GM19452 (cell line): ENCODE results near the gene NTM.

Source experiments
- ATAC-seq: cut with Tn5 transposase; IDR thresholded peaks from one replicate; pipeline ENCODE4 v1.9.1; 2021; ENCODE audit not compliant: unreplicated experiment

Gene NTM

DNA sequence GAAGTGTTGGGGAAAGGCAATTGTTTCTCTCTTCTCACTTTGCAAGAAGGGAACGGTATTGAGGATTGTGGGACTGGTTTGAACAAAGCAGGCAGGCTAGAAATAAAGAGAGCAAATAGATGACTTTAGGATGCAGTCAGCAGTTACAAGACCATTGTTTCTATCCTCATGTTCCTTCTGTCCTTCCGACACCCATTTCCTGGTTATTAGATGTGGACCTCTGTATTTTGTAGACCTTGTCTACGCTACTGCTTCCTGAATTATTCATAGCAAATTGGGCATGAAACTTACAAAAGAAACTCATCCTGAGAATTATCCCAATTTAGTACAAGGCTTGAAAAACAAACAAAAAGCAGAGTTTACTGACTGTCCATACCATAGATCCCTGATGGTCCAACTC lies 656.3 kb downstream of the NTM start:
- ATAC-seq = no peak

DNA sequence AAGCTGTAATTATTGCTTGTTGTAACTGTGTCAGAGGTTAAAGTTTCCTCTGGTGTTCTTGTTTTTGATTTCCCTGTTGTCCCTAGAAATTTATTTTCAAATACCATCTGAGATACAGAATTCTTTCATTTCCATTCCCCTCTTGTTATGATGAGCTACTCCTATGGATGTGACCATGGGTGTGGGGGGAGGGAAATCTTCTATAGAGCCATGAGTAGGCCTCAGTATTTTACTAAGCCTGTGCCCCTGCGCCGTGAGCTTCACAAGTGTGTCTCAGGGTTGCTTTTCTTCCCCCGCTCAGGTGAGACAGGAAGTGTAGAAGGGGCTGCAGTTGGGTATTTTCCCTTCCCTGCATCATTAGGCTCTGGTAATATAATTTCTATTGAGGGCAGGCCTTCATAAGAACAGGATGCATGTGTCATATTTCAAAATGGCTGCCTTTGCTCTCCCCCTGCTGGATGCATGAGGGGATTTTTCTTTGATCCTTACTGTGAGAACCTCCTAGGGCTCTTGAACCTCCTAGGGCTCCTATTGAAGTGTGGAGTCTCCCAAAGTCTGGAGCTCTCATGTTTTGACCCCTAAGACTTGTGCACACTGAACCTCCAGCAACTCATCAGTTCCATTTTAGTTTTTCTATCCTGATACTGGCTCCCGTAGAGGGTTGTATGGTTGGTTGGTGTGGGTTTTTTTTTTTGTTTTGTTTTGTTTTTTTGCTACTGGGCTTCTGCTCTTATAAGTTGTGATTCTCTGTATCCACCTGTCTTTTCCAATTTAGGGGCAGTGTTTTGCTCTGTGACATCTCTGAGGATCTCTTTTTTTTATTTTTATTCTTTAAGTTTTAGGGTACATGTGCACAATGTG lies 658.2 kb downstream of the NTM start:
- no peak for ATAC-seq

DNA sequence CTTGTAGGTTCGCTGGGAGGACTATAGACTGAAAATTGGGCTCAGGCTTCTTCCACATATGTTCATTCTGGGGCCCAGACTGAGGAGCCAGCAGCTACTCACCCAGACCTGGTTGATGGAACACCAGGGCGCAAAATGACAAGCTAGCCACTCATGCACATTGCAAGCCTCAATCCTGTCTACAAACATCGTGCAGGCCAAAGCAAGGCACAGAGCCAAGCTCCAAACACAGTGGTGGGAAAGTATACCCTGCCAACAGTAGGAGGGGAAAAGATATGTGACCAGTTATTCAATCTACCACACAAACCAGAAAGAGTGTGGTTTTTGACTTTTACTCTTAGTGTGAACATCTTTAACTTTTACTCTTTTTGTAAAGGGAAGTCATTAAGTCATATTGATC lies 660.5 kb downstream of the NTM start:
- no peak for ATAC-seq

DNA sequence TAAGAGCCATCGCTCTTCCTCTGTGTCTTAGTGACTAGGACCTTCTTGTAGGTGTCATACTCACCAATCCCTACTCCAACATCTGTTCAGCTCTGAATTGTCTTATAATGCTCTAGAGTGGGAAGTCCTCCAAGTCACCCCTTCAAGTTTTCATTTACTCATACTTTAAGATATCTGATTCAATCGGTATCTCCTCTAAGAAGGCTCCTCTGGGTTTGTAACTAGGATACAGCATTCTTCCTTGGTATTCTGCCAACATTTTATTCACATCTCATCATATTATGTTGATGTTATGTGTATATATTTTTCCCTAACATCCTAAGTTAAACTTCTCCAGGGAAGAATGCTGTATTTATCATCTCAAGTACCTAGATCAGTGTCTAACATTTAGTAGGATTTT lies 662.1 kb downstream of the NTM start:
- no peak for ATAC-seq

DNA sequence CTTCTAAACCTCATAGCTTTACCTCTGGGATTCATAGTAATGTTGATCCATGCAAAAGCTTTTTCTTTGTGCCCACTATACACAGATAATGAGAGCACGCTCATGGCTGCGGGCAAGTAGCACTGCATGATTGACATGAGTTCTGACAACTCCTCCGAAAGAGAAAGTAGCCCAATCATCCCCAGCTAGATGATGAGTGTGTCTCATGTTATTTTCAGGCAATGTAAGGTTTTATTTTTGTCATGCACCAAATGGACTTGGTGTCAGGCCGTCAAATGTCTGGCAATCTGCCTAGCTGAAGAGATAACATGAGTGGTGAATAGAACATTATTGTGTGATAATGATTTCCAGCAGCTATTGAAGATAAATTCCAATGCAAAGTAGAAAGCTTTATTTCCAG lies 662.6 kb downstream of the NTM start:
- no peak for ATAC-seq

DNA sequence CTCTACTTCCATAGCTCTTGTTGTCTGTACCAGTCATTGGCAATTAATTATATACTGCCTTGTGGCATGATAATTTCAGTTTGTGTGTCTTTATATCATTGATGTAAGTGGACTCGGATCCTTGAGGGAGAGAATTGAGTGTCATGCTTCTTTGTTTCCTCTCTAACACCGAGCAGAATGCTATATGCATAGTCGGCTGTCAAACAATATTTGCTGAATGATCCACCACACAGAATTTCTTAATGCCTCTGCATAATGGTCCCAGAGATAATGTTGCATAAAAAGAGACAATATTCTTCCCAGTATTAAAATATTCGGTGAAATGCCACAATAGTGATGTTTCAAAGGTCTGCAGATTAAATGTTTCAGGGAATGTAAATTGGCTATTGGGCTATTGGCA lies 664.8 kb downstream of the NTM start:
- no peak for ATAC-seq

DNA sequence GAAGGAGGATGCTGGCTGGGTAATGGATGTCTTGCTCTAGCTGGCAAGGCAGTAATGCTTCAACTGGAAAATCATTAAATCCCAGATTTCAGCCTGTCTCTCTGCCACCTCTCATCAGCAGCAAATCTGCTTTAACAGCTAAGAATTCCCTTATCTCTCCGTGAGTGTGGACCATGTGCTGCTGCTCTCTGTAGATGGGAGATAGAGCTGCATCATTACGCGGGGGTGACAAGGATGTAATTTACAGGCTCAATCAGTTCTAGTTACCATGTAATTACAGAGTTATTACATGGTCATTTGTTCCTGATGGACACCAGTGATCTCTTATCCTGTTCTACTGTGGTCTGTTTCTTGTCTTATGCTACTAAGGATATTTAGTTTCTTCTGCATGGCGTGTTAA lies 665.4 kb downstream of the NTM start:
- no peak for ATAC-seq

DNA sequence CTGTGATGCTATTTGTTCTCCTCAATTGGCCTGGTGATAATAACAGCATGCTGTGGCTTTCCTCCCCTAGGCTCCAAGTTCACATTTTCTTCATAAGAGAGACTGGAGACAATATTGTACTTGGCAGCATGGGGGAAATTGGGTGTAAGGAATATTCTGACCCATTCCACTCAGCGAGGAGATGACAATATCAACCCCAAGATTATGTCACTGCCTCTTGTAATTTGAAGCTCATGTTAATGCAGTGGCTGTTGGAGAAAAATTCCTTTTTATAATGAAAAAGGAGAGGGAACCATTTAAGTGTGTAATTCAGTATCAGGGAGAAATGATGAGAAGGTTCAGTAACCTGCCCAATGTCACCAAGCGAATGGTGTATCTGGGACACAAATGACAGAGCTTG lies 665.8 kb downstream of the NTM start:
- no peak for ATAC-seq

DNA sequence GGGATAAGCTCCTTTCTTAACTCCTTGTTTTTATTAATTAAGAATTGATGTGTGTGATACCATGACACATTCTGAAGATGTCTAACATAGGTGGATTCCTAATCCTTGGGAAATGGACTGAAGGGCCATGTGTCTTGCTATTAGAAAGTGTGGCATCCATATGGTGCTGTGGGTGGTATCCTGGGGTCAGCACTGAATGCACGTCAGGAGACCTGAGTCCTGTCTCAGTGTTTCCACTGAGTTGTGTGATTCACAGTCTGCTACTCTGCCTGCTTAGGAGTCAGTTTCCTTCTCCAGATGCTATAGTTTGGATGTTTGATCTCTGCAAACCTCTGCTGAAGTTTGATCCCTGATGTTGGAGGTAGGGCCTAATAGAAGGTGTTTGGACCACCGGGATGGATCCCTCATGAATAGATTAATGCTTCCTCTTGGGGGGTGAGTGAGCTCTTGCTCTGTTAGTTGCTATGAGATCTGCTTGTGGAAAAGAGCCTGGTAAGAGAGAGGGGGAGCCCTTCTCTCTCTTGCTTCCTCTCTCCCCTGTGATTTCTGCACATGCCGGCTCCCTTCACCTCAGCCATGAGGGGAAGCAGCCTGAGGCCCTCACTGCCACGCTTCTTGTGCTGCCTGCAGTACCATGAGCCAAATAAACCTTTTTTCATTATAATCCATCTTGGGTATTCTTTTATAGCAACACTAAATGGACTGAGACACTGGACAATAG lies 666.5 kb downstream of the NTM start:
- ATAC-seq = no peak

DNA sequence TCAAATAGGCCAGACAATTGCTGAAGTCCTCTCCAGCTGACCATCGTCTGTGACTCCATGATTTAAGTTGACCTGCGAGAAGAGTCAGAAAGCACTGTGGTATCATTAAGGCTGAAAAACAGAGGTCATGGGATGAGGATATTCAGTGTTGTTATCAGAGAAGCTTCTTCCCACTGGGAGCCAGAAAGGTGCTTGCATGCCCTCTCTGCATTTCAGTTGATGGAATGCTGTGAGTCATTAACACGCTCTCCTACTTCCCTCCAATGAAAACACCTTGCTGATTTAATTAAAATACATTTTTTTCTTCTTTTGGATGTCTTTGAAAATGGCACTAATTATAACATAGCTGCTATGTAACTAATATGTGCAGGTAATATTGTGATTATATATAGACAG lies 667.0 kb downstream of the NTM start:
- no peak for ATAC-seq

DNA sequence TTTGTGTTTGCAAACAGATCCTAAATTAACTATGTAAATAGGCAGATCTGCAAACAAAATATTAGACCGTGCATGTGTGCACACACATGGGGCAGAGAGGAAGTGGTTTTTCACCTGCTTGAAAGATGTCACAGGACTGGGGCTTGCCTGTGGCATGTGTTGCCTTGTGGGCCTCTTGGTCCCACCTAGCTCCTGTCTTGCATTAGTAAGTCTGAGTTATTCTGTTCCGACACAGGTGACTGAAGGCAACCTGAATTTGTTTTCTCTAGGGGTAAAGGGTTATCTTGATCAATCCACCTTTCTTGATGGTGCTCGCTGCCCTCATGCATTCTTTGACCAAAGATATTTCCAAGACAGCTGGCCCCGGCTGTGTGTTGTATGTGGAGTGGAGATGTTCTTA lies 667.5 kb downstream of the NTM start:
- ATAC-seq = no peak

DNA sequence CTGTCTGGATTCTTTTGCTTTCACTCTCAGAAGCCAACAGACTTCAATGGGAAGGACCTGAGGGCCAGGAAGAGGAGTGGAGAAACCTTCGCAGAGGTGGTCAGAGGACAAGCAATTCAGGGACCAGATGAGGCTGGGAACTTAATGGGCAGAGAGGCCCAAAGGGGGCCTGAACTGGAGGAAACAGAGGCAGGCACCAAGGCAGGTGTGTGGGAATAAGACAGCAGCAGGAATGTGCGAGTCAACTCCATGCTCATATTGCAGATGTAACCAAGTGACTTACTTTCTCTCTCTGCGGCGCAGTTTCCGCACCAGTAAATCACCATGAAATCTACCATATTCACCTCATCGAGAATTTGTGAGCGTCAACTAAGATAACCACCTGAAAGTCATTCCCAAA lies 669.1 kb downstream of the NTM start:
- ATAC-seq = no peak

DNA sequence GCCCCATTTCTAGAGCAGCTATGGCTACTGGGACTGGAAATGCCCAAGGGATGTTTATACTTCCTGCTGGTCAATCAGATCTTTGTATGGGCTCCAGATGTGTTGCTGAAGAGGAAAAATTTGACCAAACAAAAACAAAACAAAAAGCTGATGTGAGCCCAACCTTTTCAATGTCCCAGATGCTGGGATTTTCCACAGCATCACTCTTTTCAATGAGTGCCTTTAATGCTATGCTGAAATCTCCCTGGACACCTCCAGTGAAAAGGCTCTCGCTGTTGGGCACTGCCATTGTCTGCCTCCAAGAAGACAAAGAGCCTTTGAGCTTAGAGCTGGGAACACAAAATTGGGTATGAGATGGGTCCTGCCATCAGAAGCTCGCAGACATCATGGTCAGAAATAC lies 671.9 kb downstream of the NTM start:
- no peak for ATAC-seq

DNA sequence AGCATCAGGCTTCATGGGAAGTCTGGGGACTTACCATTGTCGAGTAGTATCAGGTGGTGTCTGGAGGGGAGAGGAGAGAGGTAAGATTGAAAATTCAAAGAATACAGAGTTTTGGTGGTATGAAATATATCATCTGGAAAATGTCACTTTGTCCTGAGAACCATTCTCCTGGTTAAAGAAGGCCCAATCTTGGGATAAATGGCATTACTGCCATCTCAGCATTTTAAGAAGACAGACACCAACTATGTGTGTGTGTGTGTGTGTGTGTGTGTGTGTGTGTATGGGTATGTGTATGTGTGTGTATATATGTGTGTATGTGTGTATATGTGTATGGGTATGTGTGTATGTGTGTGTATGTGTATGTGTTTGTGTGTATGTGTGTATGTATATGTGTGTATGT lies 673.3 kb downstream of the NTM start:
- ATAC-seq = no peak

DNA sequence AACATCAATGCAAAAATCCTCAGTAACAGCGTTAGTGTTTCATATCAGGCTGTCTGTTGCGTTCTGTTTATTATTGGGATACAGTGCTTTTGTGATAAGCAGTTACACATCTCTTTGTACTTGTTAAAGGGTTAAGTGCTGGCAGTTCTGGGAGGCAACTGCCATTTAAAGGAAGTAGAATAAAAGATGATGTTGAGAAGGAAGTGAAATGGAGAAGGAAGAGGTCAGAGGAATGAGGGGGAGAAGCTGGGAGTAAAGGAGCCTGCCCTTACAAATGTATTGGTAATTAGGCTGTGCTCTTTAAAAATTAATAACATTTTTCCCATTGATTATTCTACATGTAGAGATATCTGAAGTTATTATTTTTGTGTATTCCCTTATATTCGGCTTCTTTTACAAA lies 674.7 kb downstream of the NTM start:
- ATAC-seq = no peak

DNA sequence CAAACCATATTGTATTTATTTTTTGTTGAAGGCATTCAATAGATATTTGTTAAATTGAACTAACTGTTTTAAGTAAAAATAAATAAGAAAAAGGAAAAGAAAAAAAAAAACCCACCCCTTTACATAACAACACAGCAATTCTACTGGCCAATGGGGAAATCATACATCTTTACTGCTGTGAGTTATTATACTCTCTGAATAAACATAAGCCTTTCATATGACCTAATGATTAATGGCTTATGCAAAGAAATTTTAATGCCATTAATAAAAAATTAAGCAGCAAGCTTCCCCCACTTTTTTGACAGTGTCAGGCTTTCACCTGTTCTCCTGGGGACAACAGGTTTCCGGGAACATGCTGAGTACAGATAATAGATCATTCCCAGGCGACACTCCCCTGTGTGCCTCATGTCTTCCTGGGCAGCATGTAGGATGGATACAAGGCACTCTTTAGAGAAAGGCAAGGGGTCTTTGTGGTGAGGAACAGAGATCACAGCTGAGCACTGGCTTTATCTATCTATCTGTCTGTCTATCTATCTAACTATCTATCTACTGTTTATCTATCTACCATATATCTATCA lies 676.0 kb downstream of the NTM start:
- ATAC-seq = no peak

DNA sequence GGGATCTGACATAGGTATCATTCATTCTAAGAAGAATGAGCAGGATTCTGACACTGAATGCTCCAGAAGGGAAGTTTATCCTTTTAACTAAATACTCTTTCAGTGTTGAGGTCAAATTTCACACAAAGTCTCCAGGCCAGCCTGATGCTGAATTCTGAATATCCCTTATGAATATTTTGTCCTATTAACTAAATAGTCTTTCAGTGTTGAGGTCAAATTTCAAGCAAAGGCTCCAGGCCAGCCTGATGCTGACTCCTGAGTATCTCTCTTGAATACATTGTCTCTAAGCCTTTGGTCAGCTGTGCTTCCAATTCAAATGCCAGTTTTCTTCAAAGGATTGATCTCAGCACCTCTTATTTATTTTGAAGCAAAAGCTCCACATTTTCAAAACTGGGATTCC lies 676.8 kb downstream of the NTM start:
- ATAC-seq = no peak

DNA sequence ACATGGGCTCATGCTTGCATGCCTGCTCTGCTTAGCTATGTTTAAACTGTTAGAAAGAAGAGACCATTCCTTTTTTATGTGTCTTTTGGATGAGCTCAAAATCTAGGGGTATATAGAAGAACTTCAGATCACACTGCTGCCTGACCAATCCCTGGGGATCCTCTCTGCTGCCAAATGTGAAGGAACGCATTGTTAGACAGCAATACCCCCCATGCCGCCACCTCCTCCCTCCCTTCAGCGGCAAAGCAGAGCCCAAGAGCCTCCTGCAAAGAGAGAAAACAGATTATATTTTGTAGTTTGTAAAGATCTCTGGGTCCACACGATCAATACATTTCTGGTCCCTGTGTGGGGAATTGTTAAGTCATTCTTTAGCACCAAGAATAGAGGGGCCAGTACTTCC lies 677.6 kb downstream of the NTM start:
- ATAC-seq = no peak

DNA sequence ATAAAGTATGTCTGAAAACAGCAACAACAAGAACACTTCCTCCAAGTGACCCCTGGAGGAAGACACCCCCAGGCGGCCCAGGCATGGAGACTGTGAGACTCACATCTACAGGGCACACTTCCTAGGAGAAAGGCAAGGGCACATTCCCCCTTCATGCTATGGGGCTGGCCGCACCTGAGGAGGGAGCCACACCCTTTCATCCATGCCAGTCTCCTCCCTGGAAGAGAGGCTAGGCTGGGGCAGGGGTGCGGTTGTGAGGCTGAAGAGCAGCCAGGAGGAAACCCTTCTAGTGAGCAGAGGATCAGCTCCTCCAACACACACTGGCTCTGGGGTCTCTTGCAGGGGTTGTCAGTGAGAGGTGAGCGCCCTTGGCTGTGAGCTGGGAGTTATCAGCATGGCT lies 678.8 kb downstream of the NTM start:
- ATAC-seq = no peak

DNA sequence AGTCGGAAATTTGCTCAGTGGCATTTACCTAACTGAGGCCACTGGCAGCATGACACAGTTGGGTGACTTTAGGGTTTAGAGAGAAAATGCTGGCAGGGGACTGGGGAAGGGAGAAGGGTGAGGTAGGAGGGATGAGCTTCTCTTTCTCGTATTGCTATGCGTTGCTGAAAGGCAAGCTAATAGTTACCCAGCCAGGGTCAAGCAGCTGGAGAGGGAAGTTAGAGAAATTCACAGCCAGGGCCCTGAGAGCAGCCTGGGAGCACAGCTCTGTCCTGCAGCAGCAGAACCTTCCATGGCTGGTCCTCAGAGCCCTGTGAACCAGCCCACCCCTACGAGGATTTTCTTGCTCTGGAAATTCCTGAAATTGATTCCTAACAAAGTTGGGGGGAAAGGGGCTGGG lies 679.6 kb downstream of the NTM start:
- no peak for ATAC-seq

DNA sequence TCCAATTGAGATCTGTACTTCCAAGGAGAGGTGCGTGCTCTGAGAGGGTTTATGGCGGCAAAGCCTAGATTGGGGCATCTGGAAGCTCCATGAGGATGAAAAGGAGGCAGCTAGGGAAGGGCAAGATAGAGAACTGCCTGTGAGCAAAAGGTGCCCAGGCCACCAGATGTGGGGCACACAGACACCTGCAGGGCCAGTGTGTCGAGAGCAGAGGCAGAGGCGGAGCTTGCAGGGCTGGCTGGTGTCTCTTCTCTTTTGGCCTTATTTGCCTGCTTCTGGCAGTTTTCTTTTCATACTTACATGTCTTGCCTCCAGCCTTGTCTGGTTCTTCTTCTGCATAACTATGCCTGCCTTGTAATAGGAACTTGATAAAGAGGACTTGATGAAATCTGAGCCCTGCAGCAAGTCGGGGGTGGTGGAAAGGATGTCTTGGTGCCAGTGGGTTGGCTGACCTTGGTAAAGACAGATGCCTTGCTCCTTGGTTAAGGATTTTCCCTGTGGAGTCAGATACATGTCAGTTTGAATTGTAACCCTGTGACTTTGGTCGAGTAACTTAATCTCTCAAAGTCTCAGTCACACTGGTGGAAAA lies 680.3 kb downstream of the NTM start:
- ATAC-seq = no peak

DNA sequence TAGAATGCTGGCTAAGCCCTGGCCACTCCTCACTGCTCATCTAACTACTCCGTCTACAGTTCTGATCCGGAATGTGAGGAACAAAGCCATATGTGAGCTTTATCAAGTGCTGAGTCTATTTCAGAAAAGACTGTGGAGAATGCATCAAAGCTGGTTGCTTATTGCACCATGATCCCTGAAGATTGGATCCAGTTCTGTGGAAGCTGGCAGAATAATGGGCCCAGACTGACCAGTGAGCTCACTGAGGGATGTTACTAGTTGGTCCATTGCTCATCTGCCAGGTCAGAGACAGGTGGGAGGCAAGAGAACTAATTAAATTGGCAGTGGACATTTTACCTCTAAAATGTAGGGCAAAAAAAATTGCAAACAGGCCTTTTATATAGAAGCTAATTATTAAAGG lies 681.3 kb downstream of the NTM start:
- ATAC-seq = no peak
